Stimulated activated CD8-positive, alpha-beta memory T cell treated with anti-CD3 and anti-CD28 coated beads, Interleukin-7, amount 100 ng/mL, for 24 hours (primary cell): ENCODE results near the gene RAB6C.
"Not testable (repeated sequence)": the region's sequence is repeated elsewhere in the genome, so short reads cannot be mapped to it uniquely, and the experiment has no call there.

Source experiments
- DNase-seq: peaks from one replicate; pipeline ENCODE4 v3.0.0-alpha.2; 2020; ENCODE audit warnings: low read depth

RAB6C gene

DNA sequence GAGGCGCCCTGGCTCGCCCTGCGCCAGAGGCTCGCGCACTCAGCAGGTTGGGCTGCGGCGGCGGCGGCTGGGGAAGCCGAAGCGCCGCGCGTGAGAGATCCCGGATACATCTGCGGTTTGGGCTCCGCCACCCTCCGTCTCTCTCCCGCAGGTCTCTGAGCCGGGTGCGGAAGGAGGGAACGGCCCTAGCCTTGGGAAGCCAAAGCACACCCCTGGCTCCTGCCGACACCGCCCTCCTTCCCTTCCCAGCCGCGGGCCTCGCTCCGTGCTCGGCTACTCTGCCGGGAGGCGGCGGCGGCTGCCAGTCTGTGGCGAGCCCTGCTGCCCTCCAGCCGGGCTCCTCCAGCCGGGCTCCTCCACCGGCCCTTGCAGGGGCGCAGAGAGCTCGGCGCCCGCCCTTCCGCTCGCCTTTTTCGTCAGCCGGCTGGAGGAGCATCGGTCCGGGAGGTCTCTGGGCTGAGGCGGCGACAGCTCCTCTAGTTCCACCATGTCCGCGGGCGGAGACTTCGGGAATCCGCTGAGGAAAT is at the start of gene RAB6C:
TSS of gene RAB6C (plus strand) at position 38 of the 527 bp plus-strand sequence. CDS start at position 488, 450 bp downstream.
- DNase-seq = not testable (repeated sequence)

GRCh38 chr2:129930451-129930850 is 49.0 kb upstream of the RAB6C start:
- no peak for DNase-seq

- DNase-seq = not testable (repeated sequence)
Measured at GRCh38 chr2:129933387-129933786, 46.1 kb upstream of the RAB6C start.

DNA sequence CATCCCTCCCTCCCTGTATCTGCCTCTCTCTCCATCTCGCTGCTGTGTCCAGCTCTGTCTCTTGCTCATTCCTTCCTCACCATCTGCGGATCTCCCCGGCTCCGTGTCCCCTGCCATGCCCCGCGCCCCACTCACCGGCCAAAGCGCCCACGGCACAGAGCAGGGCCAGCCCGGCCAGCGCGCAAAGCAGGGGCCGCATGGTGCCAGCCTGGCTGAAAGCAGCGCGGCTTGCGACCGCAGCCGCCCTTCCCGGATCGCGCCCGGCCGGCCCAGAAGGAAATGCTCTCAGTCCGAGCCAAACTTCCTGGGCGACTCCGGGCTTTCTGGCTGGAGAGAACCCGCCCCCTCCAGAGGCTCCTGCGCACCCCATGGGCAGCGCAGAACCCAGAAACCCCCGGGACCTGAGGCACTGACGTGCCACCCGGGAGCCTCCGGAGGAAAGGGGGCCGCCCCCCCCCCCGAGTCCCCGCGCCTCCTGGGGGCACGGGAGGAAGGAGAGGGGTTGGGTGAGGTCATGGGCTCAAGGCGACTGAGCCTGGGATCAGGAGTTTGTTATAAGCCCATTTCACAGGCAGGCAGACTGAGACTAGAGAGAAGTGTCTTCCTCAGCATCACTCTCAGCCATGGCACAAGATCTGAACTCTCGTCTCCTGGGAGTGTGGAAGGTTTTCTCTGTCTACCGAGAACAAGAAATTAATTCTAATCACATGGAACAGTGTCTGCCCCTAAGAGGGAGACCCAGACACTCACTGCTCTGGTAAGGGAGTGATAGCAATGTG is 45.2 kb upstream of the RAB6C start:
- no peak for DNase-seq

DNA sequence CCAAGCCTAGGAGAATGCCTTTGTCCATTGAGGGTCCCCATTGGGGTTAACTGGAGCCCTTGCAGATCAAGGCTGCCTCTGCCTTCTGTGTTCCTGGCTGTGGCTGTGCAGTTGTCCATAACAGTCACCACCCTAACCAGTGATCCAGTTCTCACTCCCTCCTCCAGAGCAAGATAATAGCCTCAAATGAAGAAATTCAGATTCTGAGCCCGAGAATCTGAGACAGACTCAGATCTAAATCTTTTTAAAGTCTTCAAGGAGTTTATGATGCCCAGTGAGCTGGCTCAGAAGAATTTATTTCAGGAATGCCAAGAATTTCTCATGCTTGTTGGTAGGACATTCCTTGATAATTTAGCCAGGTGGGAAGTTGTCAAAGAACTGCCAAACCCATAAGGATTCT is 44.3 kb upstream of the RAB6C start:
- DNase-seq = no peak

DNA sequence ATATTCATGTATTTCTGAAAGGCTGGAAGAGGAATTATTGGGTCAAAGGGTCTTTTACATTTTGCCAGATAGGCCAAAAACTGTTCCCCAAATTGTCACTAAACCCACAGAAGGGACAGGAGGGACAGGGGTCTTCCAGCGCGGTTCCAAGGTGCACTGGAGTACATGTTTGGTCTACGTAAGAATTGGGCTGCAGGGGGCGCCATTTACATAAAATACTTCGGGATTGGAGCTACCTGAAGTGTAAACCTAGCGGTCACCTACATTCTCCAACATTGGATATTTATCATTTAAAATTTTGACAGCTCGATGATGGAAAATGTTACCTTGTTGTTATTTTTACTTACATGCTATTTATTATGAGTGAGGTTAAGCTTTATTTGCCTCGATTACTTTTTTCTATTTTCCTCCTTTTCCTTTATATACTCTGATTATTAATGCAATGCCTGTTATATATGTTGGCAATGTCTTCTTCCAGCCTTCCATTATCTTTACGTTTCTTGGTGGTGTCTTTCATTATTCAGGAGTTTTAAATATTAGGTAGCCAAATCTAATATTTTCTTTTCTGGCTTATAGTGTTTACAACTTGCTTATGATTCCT is 43.0 kb upstream of the RAB6C start:
- DNase-seq = no peak

DNA sequence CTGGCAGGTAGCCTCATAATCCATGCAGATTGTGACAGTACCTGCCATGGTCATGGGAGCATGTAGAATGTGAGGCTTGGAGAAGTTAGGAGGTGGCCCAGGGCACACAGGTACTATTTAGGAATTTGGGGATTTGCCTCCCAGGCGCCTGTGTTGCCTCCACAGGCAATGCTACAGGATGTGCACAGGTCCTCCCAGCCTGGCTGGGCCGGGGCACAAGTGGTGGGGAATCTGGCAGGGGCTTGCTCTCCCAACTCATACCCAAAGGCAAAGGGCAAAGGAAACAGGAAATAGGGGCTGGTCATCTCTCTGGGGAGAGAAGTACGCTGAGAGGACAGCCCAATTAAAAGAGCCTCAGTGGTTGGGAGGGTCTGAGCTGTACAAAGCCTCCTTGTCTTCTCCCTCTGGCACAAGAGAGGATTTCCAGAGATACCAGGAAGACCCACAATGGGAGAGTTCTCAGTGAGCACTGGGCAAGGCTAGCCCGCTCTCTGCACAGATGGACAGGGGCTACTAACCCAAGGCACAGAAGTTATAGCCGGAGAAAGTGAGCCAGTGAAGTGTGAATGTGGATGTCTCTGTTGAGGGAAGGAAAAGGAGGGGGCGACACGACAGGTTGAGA is 40.5 kb upstream of the RAB6C start:
- not testable (repeated sequence) for DNase-seq

- not testable (repeated sequence) for DNase-seq
Measured at GRCh38 chr2:129943456-129943855, 36.0 kb upstream of the RAB6C start.

GRCh38 chr2:129945557-129945956 is 33.9 kb upstream of the RAB6C start:
- no peak for DNase-seq

DNA sequence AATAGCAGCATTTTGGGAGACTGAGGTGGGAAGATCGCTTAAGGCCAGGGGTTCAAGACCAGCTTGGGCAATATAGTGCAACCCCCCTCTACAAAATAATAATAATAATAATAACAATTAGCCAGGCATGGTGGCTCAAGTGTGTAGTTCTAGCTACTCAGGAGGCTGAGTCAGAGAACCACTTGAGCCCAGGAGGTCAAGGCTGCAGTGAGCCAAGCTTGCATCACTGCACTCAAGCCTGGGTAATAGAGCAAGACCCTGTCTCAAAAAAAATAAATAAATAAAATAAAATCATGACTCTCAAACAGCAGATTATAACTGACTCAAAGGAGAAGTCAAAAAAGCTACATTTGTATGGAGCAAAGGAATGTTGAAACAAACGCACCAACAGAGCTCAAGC is 31.8 kb upstream of the RAB6C start:
- not testable (repeated sequence) for DNase-seq

- DNase-seq = not testable (repeated sequence)
Measured at GRCh38 chr2:129956171-129956570, 23.3 kb upstream of the RAB6C start.

GRCh38 chr2:129957891-129958290 is 21.6 kb upstream of the RAB6C start:
- no peak for DNase-seq

DNA sequence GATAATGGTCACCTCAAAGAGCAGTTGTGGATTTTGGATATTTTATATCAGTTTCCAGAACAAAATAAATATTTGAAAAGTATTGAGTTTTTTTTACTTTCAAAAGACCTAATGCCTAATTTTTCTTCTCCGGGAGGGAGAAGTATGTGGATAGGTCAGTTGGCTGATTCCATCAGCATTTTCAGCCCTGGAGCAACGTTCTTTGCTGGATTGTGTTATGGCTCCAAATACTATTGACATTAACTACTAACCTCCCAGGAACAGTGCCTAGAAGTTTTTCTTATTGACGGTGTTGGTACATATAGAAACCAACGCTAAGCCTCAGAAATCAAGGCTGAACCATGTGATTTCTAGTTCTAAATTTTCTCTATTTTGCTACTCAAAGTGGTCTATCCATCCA is 20.7 kb upstream of the RAB6C start:
- DNase-seq = not testable (repeated sequence)

DNA sequence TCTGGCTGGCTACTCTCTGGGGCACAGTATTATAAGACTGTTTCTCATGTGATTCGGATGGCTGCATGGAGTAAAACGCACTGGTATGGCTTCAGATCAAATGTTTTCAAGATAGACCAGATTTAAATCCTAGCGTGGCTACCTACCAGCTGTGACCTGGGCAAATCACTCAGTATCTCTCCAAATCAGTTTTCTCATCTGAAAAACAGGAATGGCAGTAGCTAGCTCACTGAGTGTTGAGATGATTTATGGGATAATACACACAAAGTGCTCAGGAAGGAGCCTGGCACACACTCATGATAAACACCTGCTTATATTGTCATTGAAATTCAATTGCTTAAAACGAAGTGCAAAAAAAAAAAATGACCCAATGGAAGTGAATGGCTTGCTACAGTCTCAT is 10.9 kb upstream of the RAB6C start:
- DNase-seq = not testable (repeated sequence)

DNA sequence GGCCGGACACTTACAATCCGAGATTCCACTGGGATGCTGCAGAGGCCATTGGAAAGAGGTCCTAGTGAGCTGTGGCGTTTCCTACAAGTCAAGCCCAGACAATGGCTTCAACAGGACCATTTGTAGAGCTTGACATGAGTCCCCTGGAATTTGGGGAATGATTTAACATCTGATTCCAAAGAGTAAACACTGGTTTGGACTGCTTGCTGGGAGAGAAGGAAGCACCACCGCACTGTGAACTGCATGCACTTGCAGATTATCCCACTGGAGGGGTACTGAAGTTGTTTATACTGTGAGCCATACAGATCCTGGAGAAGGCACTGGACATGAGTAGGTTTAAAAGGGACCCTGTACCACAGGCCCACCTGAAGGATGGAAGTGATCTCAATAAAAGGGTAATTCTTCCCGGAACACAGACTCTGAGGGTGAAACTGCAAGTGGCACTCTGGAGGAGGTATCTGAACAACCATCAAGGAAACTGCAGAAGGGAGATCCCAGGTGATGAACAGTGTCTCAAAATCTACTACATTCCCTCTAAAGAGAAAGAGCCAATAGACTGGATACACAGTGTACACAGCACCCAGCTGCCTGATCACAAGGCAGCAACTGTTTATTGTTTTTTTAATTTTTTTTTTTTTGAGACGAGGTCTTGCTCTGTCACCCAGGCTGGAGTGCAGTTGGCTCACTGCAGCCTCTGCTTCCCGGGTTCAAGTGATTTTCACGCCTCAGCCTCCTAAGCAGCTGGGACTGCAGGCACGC is 4.3 kb upstream of the RAB6C start:
- no peak for DNase-seq

DNA sequence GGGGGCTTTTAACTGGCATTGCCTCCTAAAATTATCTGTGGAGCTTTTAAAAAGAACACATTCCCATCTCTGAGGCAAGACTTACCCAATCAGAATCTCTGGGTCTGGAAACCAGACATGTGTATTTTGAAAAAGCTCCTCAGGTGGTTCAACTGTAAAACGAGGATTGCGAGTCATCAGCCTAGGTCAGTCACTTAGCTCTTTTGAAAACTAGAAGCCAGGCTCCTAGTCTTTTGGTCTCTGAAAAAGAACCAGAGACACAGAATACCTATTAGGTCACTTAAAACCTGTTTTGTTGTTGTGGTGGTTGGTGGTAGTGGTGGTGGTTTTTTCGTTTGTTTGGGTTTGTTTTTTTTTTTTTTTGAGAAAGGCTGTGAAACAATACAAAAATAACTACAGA is 2.5 kb upstream of the RAB6C start:
- not testable (repeated sequence) for DNase-seq

GRCh38 chr2:129977986-129978385 is 1.5 kb upstream of the RAB6C start:
- no peak for DNase-seq

GRCh38 chr2:129980246-129980645 is 780 bp downstream of the RAB6C start:
- DNase-seq = not testable (repeated sequence)

DNA sequence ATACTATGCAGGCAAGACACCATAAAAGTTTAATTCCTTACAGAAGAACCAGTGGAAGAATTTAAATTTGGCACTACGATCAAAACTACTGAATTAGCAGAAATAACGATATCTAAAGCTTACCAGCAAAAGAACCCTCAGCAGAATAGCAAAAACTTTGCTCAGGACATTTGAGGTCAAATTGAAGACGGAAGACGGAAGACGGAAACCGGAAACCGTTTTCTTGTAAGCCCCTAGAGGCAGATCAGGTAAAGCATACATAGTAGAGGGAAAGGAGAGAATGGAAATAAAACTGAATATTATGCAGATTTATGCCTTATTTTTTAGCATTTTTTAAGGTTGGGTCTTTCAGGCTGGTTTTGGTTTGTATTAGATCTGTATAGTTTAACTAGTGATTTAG is 2.2 kb downstream of the RAB6C start:
- DNase-seq = not testable (repeated sequence)

GRCh38 chr2:129984426-129984825 is 5.0 kb downstream of the RAB6C start:
- DNase-seq = no peak

GRCh38 chr2:129992415-129993006 is 13.0 kb downstream of the RAB6C start:
- not testable (repeated sequence) for DNase-seq

- not testable (repeated sequence) for DNase-seq
Measured at GRCh38 chr2:129993151-129993550, 13.7 kb downstream of the RAB6C start.
